ENCODE measurements around the gene ERAL1.
"Not testable (repeated sequence)": the region's sequence is repeated elsewhere in the genome, so short reads cannot be mapped to it uniquely, and the experiment has no call there.

Gene ERAL1

GRCh38 chr17:28893248-28894183, 38.7 kb downstream of the ERAL1 start:
- H3K4me3 ChIP-seq (ENCODE audit: low read length); DNase-seq; H3K56ac ChIP-seq (ENCODE audit: low read length); H2BK5ac ChIP-seq (ENCODE audit: low read length); H2BK120ac ChIP-seq (ENCODE audit: low read depth, low read length); H4K5ac ChIP-seq (ENCODE audit: low read length); H3K79me2 ChIP-seq (ENCODE audit: control insufficient read depth, insufficient read depth, low read length); H3K27me3 ChIP-seq (ENCODE audit: insufficient read depth, low read length, poor library complexity); H2BK15ac ChIP-seq (replicated peaks; ENCODE audit: low read depth); H3K4ac ChIP-seq (ENCODE audit: low read depth, low read length); H4K8ac ChIP-seq (ENCODE audit: low read depth, low read length); H2AK5ac ChIP-seq (ENCODE audit: low read length); H3K27ac ChIP-seq (ENCODE audit: low read depth, low read length); H3K23ac ChIP-seq (ENCODE audit: low read length); H3K4me2 ChIP-seq (ENCODE audit: low read length); H3K79me1 ChIP-seq (ENCODE audit: low read length); H3K18ac ChIP-seq (ENCODE audit: low read length); H3K9ac ChIP-seq (ENCODE audit: low read length); H3K36me3 ChIP-seq (ENCODE audit: control insufficient read depth, insufficient read depth, low read length); H3K4me1 ChIP-seq (ENCODE audit: control insufficient read depth, low read depth, low read length): not testable (repeated sequence)
- no CpG with 5 or more reads among the region's 16 CpGs for WGBS (ENCODE audit: extremely low coverage, insufficient coverage, low lambda C conversion rate)

DNA sequence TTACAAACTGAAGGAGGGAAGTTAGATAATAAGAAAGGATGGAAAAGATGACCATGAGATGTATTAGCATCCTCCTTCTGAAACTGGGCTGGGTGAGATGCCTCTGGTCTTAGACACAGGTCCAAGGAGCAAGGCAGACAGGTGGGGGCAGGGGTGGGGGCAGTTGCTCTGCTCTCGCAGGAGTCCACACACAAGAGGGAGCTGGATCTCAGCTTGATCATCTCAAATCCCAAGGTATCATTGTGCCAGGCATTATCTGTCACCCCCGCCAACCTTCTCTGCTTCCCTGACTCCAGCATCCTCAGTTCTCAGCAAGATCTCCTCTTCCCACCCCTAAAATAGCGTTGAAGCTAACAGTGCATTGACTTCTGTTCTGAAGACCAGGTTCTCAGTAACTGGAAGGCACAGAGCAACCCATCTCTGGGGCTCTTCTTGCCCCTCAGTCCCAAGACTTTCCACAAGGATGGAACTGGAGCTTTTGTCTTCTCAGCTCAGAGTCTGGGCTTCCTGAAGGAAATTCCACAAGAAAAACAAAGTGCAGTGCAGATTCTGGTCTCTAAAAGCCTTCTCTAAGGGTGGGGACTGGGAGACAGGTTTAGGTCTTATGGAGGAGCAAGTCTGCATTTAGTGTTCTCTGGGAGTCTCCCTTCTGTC, 41.1 kb downstream of the ERAL1 start:
- Histone ChIP-seq H3K27me3 (ENCODE audit: insufficient read depth, low read length, poor library complexity) (no peaks in the 10 kb centered on the region), H2BK5ac (ENCODE audit: low read length) (no peak overlapping the region), H3K9ac (ENCODE audit: low read length) (peak overlapping the region; percentile 97), H3K56ac (ENCODE audit: low read length) (peak overlapping the region; percentile 99), H3K4me2 (ENCODE audit: low read length) (peak overlapping the region; percentile 88), H4K8ac (ENCODE audit: low read depth, low read length) (no peak overlapping the region), H2BK15ac (replicated peaks; ENCODE audit: low read depth) (no peak overlapping the region), H3K79me1 (ENCODE audit: low read length) (peaks cover 4% of the 10 kb centered on the region), H3K79me2 (ENCODE audit: control insufficient read depth, insufficient read depth, low read length) (no peaks in the 10 kb centered on the region), H3K18ac (ENCODE audit: low read length) (no peak overlapping the region), H3K27ac (ENCODE audit: low read depth, low read length) (no peak overlapping the region), H4K5ac (ENCODE audit: low read length) (no peak overlapping the region), H3K4me1 (ENCODE audit: control insufficient read depth, low read depth, low read length) (peaks cover 4% of the 10 kb centered on the region), H3K4me3 (ENCODE audit: low read length) (no peak overlapping the region), H3K36me3 (ENCODE audit: control insufficient read depth, insufficient read depth, low read length) (no peaks in the 10 kb centered on the region), H3K4ac (ENCODE audit: low read depth, low read length) (no peak overlapping the region), H3K23ac (ENCODE audit: low read length) (no peak overlapping the region), H2AK5ac (ENCODE audit: low read length) (no peak overlapping the region), H2BK120ac (ENCODE audit: low read depth, low read length) (no peak overlapping the region)
- DNase-seq = no peak
- no CpG with 5 or more reads among the region's 3 CpGs for WGBS (ENCODE audit: extremely low coverage, insufficient coverage, low lambda C conversion rate)

DNA sequence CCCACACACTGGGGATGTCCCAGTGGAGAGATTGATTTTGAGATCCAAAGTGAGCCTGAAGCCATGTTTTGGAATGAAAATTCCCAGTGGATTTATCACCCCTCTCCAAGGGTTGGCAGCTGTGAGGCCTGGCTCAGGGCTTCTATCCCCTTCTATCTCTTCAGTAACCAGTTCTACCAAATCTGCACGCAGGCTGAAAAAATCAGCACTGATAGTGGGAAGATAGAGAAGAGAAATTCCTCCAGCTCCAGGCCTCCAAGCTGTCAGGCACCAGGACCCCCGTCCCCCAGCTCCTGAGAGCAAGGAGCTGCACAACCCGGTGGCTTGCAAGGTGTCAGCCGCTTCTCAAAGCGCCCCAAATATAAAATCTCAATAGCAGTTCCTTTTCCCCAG, 41.7 kb downstream of the ERAL1 start:
- Histone ChIP-seq H2BK120ac (ENCODE audit: low read depth, low read length) (no peak overlapping the region), H2BK5ac (ENCODE audit: low read length) (no peak overlapping the region), H3K4me3 (ENCODE audit: low read length) (peak overlapping the region; percentile 86), H3K4ac (ENCODE audit: low read depth, low read length) (no peak overlapping the region), H3K4me2 (ENCODE audit: low read length) (peak overlapping the region; percentile 88), H3K56ac (ENCODE audit: low read length) (peak overlapping the region; percentile 99), H3K79me2 (ENCODE audit: control insufficient read depth, insufficient read depth, low read length) (no peaks in the 10 kb centered on the region), H3K27ac (ENCODE audit: low read depth, low read length) (no peak overlapping the region), H3K23ac (ENCODE audit: low read length) (no peak overlapping the region), H3K79me1 (ENCODE audit: low read length) (peaks cover 4% of the 10 kb centered on the region), H2BK15ac (replicated peaks; ENCODE audit: low read depth) (no peak overlapping the region), H3K4me1 (ENCODE audit: control insufficient read depth, low read depth, low read length) (peaks cover 4% of the 10 kb centered on the region), H3K27me3 (ENCODE audit: insufficient read depth, low read length, poor library complexity) (no peaks in the 10 kb centered on the region), H3K36me3 (ENCODE audit: control insufficient read depth, insufficient read depth, low read length) (no peaks in the 10 kb centered on the region), H4K5ac (ENCODE audit: low read length) (no peak overlapping the region), H3K18ac (ENCODE audit: low read length) (no peak overlapping the region), H3K9ac (ENCODE audit: low read length) (peak overlapping the region; percentile 97), H2AK5ac (ENCODE audit: low read length) (no peak overlapping the region), H4K8ac (ENCODE audit: low read depth, low read length) (no peak overlapping the region)
- DNase-seq = peak; percentile 49
- WGBS (ENCODE audit: extremely low coverage, insufficient coverage, low lambda C conversion rate) = no CpG with 5 or more reads among the region's 5 CpGs

- Histone ChIP-seq H3K79me1 (ENCODE audit: low read length) (peaks cover 4% of the 10 kb centered on the region), H3K9ac (ENCODE audit: low read length) (peak within 1 kb of the TSS; percentile 97), H3K27ac (ENCODE audit: low read depth, low read length) (peak within 1 kb of the TSS; percentile 94), H3K36me3 (ENCODE audit: control insufficient read depth, insufficient read depth, low read length) (no peaks in the 10 kb centered on the region), H3K56ac (ENCODE audit: low read length) (peak within 1 kb of the TSS; percentile 99), H4K8ac (ENCODE audit: low read depth, low read length) (no peak within 1 kb of the TSS), H3K27me3 (ENCODE audit: insufficient read depth, low read length, poor library complexity) (no peaks in the 10 kb centered on the region), H3K4me3 (ENCODE audit: low read length) (peak within 1 kb of the TSS; percentile 86), H2BK15ac (replicated peaks; ENCODE audit: low read depth) (no peak within 1 kb of the TSS), H3K79me2 (ENCODE audit: control insufficient read depth, insufficient read depth, low read length) (no peaks in the 10 kb centered on the region), H3K18ac (ENCODE audit: low read length) (peak within 1 kb of the TSS; percentile 68), H2BK5ac (ENCODE audit: low read length) (peak within 1 kb of the TSS; percentile 78), H3K4ac (ENCODE audit: low read depth, low read length) (peak within 1 kb of the TSS; percentile 49), H3K23ac (ENCODE audit: low read length) (peak within 1 kb of the TSS; percentile 66), H4K5ac (ENCODE audit: low read length) (peak within 1 kb of the TSS; percentile 98), H2AK5ac (ENCODE audit: low read length) (peak within 1 kb of the TSS; percentile 96), H3K4me1 (ENCODE audit: control insufficient read depth, low read depth, low read length) (peaks cover 7% of the 10 kb centered on the region), H3K4me2 (ENCODE audit: low read length) (peak within 1 kb of the TSS; percentile 89), H2BK120ac (ENCODE audit: low read depth, low read length) (peak within 1 kb of the TSS; percentile 3)
- peak; percentile 69 for DNase-seq
- no CpG with 5 or more reads among the region's 73 CpGs for WGBS (ENCODE audit: extremely low coverage, insufficient coverage, low lambda C conversion rate)
Measured at GRCh38 chr17:28896884-28897768, 42.3 kb downstream of the ERAL1 start, which contains the start of gene FLOT2. Gene FLOT2, minus strand, starts transcription at chr17:28897733. Its CDS starts 159 bp downstream, at chr17:28897574.

- Histone ChIP-seq H3K27ac (ENCODE audit: low read depth, low read length) (peak overlapping the region; percentile 94), H3K18ac (ENCODE audit: low read length) (peak overlapping the region; percentile 68), H3K27me3 (ENCODE audit: insufficient read depth, low read length, poor library complexity) (no peaks in the 10 kb centered on the region), H3K23ac (ENCODE audit: low read length) (peak overlapping the region; percentile 66), H2AK5ac (ENCODE audit: low read length) (peak overlapping the region; percentile 96), H3K56ac (ENCODE audit: low read length) (peak overlapping the region; percentile 99), H2BK5ac (ENCODE audit: low read length) (peak overlapping the region; percentile 50), H3K4ac (ENCODE audit: low read depth, low read length) (peak overlapping the region; percentile 49), H3K79me1 (ENCODE audit: low read length) (peaks cover 4% of the 10 kb centered on the region), H3K36me3 (ENCODE audit: control insufficient read depth, insufficient read depth, low read length) (no peaks in the 10 kb centered on the region), H3K9ac (ENCODE audit: low read length) (peak overlapping the region; percentile 97), H3K4me1 (ENCODE audit: control insufficient read depth, low read depth, low read length) (peaks cover 7% of the 10 kb centered on the region), H3K4me2 (ENCODE audit: low read length) (peak overlapping the region; percentile 89), H3K79me2 (ENCODE audit: control insufficient read depth, insufficient read depth, low read length) (no peaks in the 10 kb centered on the region), H4K8ac (ENCODE audit: low read depth, low read length) (no peak overlapping the region), H4K5ac (ENCODE audit: low read length) (peak overlapping the region; percentile 98), H2BK15ac (replicated peaks; ENCODE audit: low read depth) (no peak overlapping the region), H2BK120ac (ENCODE audit: low read depth, low read length) (no peak overlapping the region), H3K4me3 (ENCODE audit: low read length) (peak overlapping the region; percentile 39)
- no CpG with 5 or more reads among the region's 23 CpGs for WGBS (ENCODE audit: extremely low coverage, insufficient coverage, low lambda C conversion rate)
- no peak for DNase-seq
Measured at GRCh38 chr17:28897769-28898526, 43.1 kb downstream of the ERAL1 start.

Data from mesendoderm (in vitro differentiated cells).